Measurements from ENCODE around the gene CCDC138. TPM values are rescaled to one million over a fixed set of nuclear protein-coding genes. Genes with fewer than 3 reads are reported as not detected.

Gene CCDC138
- total RNA-seq, 4 donors from 2014 or later, result 0.58 to 1.8 (median 1.2) TPM

DNA sequence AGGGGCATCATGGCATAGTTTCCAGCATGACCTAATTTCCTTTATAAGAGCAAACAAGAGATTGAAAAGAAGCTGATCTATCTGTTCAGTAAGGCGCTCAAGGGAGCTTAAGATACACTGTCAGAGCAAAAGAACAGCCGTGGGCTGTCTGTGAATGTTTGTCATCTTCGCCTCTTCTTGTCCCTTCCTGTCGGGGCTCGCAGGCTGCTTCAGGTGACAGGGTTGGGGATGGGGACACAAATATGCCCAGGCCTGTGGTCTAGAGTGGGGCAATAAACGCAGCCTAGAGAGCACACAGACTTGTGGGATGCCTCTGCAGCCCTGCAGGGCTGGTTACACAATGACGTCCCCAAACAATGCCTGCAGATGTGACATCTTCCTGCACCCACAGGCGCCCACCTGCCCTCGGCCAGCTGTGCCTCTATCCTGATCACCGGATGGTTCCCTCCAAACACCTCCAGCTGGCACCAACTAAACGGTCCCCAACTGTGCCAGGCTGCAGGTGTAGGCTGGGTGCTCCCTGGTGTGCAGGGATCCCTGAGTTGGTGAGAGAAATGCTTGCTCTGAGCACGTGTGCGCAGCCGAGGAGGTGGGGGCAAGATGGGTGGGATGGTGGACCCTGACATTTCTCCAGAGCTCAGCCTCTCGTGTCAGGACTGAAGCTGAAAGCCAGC is 129.7 kb downstream of the CCDC138 start:
- H3K27ac ChIP-seq (replicated peaks in 1 of 4), result no peak overlapping the region

DNA sequence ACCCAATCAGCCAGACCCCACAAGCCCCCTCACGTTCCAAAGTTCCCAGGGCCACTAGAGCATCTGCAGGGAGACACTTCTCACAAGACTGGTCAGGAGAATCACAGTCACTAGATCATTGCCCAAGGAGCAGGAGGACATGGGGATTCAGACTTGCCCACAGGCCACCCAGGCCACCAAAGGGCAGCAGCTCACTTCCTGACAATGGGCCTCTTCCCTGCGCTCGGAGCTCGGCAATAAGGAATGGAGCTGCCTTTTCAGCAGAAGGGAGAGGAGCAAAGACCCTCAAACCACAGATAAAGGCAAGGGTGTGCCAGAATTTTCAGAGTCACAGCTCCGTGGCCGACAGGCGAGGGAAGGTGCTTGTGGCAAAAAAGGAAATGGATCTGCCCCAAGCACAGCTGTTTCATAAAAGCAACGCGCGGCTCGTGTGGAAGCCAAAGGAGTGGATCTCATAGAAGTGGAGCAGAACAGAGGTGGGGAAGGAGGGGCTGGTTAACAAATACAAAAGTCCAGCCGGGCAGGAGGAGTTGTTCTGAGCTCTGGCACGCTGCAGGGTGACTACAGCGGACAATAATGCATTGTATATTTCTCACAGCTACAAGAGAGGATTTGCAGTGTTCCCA is 130.3 kb downstream of the CCDC138 start:
- intact Hi-C loops (cut with DNase I), result no loop called here
- Histone ChIP-seq H3K36me3 (no peaks in the 10 kb centered on the region), H3K4me3 (no peak overlapping the region), H3K4me1 (peaks cover 0 to 25% (median 15%) of the 10 kb centered on the region in 4 donors), H3K9me3 (no peaks in the 10 kb centered on the region), H3K27me3 (no peaks in the 10 kb centered on the region), H3K27ac (replicated peaks in 1 of 4) (peak overlapping the region in 2 of 4 donors; percentile 5 to 34)
- DNase-seq (ENCODE audit: extremely low spot score), result no peak
- no peak for TF ChIP-seq POLR2AphosphoS5 (IDR thresholded peaks at IDR 0.05)
- TF ChIP-seq EP300 (IDR thresholded peaks at IDR 0.05), result no peak
- TF ChIP-seq, protein P1, sequence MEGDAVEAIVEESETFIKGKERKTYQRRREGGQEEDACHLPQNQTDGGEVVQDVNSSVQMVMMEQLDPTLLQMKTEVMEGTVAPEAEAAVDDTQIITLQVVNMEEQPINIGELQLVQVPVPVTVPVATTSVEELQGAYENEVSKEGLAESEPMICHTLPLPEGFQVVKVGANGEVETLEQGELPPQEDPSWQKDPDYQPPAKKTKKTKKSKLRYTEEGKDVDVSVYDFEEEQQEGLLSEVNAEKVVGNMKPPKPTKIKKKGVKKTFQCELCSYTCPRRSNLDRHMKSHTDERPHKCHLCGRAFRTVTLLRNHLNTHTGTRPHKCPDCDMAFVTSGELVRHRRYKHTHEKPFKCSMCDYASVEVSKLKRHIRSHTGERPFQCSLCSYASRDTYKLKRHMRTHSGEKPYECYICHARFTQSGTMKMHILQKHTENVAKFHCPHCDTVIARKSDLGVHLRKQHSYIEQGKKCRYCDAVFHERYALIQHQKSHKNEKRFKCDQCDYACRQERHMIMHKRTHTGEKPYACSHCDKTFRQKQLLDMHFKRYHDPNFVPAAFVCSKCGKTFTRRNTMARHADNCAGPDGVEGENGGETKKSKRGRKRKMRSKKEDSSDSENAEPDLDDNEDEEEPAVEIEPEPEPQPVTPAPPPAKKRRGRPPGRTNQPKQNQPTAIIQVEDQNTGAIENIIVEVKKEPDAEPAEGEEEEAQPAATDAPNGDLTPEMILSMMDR (IDR thresholded peaks at IDR 0.05), result no peak
- TF ChIP-seq POLR2A (IDR thresholded peaks at IDR 0.05; ENCODE audit: low read depth), result no peak
- WGBS, result 17% methylated on average over 14 of the region's 14 CpGs

More for the DNA sequence above, 129.7 kb downstream of the CCDC138 start:
- Histone ChIP-seq H3K9me3 (no peaks in the 10 kb centered on the region), H3K36me3 (no peaks in the 10 kb centered on the region), H3K4me3 (no peak overlapping the region), H3K4me1 (peaks cover 0 to 25% (median 15%) of the 10 kb centered on the region in 4 donors), H3K27me3 (no peaks in the 10 kb centered on the region)
- DNase-seq (ENCODE audit: extremely low spot score), result no peak
- intact Hi-C loops (cut with DNase I), result no loop called here
- WGBS, result 84% methylated on average over 9 of the region's 15 CpGs
- no peak for TF ChIP-seq EP300 (IDR thresholded peaks at IDR 0.05)
- TF ChIP-seq, protein P1 (IDR thresholded peaks at IDR 0.05), result no peak
- no peak for TF ChIP-seq POLR2AphosphoS5 (IDR thresholded peaks at IDR 0.05)
- no peak for TF ChIP-seq POLR2A (IDR thresholded peaks at IDR 0.05; ENCODE audit: low read depth)

DNA sequence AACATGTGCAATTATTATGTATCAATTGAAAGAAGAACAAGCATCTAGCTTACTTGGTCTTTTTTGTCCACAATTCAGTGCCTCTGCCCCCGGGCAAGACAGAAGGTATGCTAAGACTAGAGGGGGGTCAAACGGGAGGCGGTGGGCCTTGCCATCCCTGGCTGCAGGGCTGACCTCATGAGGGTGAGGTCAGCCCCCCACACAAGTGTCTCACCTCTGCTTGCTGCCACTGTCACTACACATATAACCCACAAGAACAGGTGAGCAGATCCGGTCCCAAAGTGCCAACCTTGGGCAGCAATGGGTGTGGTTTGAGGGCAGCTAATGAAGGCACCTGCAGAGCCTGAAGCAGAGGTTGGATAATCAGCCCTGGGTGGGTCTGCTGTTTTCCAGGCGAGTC is 131.0 kb downstream of the CCDC138 start:
- WGBS, result 65% methylated on average over 5 of the region's 5 CpGs
- DNase-seq (ENCODE audit: extremely low spot score), result no peak
- no peaks in the 10 kb centered on the region for H3K36me3 ChIP-seq
- H3K27me3 ChIP-seq, result no peaks in the 10 kb centered on the region
- intact Hi-C loops (cut with DNase I), result no loop called here
- TF ChIP-seq EP300 (IDR thresholded peaks at IDR 0.05), result no peak
- no peak for TF ChIP-seq POLR2AphosphoS5 (IDR thresholded peaks at IDR 0.05)
- TF ChIP-seq POLR2A (IDR thresholded peaks at IDR 0.05; ENCODE audit: low read depth), result no peak
- TF ChIP-seq, protein P1 (IDR thresholded peaks at IDR 0.05), result no peak
- no peaks in the 10 kb centered on the region for H3K9me3 ChIP-seq
- H3K4me1 ChIP-seq, result peaks cover 0 to 30% (median 17%) of the 10 kb centered on the region in 4 donors
- no peak overlapping the region for H3K4me3 ChIP-seq
- H3K27ac ChIP-seq (replicated peaks in 1 of 4), result no peak overlapping the region

DNA sequence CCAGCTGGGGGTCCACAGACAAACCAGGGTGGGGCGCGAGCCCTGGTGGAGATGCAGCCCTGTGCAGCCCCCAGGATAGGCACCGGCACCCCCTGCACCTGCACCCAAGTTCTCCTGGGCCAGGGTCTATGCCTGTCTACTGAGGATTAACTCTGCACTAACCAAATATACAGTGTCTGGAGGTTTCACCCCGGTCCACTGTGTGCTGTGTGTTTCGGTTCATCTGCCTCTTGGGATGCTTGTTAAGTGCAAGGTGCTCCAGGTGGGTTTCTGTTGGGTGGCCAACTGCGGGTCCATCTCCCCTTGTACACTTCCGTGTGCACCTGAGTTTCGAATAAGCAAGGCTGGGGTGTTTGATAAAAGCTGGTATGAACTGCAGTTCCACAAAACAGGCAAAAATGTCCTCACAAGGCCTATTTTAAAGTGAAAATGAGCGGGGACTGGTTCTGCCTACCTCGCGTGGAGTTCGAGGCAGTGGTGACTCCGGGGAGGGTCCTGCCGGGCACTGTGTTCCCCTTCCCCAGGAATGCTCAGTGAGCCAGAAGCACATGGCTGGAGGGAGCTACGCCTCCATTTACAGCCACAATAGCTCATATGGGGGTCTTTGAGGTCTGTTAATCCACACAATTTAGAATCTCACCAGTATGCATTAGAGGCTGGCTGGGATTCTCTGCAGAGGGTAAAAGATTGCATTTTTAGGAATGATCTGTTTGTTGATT is 131.7 kb downstream of the CCDC138 start:
- DNase-seq (ENCODE audit: extremely low spot score), result no peak
- Histone ChIP-seq H3K4me3 (no peak overlapping the region), H3K27ac (replicated peaks in 1 of 4) (no peak overlapping the region), H3K4me1 (peaks cover 0 to 36% (median 22%) of the 10 kb centered on the region in 4 donors), H3K27me3 (no peaks in the 10 kb centered on the region), H3K9me3 (no peaks in the 10 kb centered on the region), H3K36me3 (no peaks in the 10 kb centered on the region)
- WGBS, result 91% methylated on average over 14 of the region's 15 CpGs
- intact Hi-C loops (cut with DNase I), result no loop called here
- no peak for TF ChIP-seq EP300 (IDR thresholded peaks at IDR 0.05)
- no peak for TF ChIP-seq POLR2A (IDR thresholded peaks at IDR 0.05; ENCODE audit: low read depth)
- TF ChIP-seq, protein P1 (IDR thresholded peaks at IDR 0.05), result no peak
- no peak for TF ChIP-seq POLR2AphosphoS5 (IDR thresholded peaks at IDR 0.05)
